ENCODE results near the gene B3GALNT1. TPM values are rescaled to one million over a fixed set of nuclear protein-coding genes. Genes with fewer than 3 reads are reported as not detected.

Gene B3GALNT1
- total RNA-seq, 4 donors from 2014 or later = 3.7 to 6.2 (median 5.5) TPM

DNA sequence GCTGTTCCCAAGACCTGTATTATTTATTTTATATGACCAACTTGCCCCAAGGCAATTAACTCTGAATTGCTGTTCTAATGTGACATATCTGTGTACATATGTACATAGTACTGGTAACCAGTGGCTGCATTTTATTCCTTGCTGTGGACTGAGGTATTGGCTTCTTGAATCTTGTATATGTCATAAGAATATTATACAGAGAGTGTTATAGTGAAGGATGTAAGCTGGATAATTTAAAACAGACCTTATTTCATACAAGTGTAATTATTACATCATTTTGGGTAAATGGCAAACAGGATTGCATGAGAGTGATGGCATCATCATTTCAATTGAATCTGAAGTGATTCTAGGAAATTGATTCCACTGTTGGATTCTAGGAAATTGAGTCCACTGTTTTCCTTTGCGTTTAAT is 32.9 kb downstream of the B3GALNT1 start:
- Histone ChIP-seq H3K27me3 (no peaks in the 10 kb centered on the region), H3K4me1 (peaks cover 0 to 17% (median 2%) of the 10 kb centered on the region in 4 donors), H3K36me3 (peaks cover 0 to 19% (median 4%) of the 10 kb centered on the region in 4 donors), H3K27ac (replicated peaks in 1 of 4) (no peak overlapping the region), H3K9me3 (no peaks in the 10 kb centered on the region), H3K4me3 (no peak overlapping the region)
- TF ChIP-seq, protein P1, sequence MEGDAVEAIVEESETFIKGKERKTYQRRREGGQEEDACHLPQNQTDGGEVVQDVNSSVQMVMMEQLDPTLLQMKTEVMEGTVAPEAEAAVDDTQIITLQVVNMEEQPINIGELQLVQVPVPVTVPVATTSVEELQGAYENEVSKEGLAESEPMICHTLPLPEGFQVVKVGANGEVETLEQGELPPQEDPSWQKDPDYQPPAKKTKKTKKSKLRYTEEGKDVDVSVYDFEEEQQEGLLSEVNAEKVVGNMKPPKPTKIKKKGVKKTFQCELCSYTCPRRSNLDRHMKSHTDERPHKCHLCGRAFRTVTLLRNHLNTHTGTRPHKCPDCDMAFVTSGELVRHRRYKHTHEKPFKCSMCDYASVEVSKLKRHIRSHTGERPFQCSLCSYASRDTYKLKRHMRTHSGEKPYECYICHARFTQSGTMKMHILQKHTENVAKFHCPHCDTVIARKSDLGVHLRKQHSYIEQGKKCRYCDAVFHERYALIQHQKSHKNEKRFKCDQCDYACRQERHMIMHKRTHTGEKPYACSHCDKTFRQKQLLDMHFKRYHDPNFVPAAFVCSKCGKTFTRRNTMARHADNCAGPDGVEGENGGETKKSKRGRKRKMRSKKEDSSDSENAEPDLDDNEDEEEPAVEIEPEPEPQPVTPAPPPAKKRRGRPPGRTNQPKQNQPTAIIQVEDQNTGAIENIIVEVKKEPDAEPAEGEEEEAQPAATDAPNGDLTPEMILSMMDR (IDR thresholded peaks at IDR 0.05) = no peak
- TF ChIP-seq POLR2AphosphoS5 (IDR thresholded peaks at IDR 0.05) (no peak), POLR2A (IDR thresholded peaks at IDR 0.05; ENCODE audit: low read depth) (no peak), EP300 (IDR thresholded peaks at IDR 0.05) (no peak)
- no peak for DNase-seq (ENCODE audit: extremely low spot score)
- WGBS = 96% methylated on average over 1 of the region's 1 CpG
- intact Hi-C loops (cut with DNase I) = no loop called here

DNA sequence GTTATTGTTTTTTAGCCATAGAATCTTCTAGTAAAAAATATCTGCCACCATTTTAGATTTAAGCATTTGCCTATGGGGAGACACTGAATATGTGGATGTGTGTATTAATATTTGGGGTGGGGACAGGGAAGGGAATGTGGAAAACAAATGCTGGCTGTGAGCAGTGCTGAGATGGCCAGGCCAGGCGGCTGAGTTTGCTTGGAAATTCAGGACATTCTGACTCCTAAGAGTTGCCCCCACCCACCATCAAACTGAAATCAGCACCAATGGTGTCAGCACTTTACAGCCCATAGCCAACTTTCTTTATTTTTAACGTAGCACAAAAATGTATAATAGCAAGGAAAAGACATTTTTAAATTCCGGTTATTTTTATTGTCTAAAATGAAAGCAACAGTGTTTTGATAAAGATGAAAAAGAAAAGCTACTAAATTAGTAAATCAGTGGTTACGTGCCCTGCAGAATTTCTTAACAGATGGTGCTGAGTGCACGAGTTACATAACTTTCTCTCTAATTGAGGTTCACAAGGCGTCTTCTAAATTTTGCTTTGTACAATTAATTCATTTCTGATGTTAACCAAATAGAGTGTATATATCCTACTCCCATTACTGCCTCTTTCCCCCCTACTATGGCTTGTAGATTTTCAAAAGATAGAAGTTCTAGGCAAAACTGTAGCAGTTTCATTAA is 34.0 kb downstream of the B3GALNT1 start:
- no peak for TF ChIP-seq POLR2AphosphoS5 (IDR thresholded peaks at IDR 0.05)
- no peak for TF ChIP-seq EP300 (IDR thresholded peaks at IDR 0.05)
- TF ChIP-seq, protein P1 (IDR thresholded peaks at IDR 0.05) = no peak
- TF ChIP-seq POLR2A (IDR thresholded peaks at IDR 0.05; ENCODE audit: low read depth) = no peak
- WGBS = 77% methylated on average over 6 of the region's 6 CpGs
- Histone ChIP-seq H3K9me3 (no peaks in the 10 kb centered on the region), H3K27ac (replicated peaks in 1 of 4) (no peak overlapping the region), H3K4me3 (no peak overlapping the region), H3K36me3 (peaks cover 0 to 19% (median 5%) of the 10 kb centered on the region in 4 donors), H3K27me3 (no peaks in the 10 kb centered on the region), H3K4me1 (peaks cover 0 to 17% (median 2%) of the 10 kb centered on the region in 4 donors)
- intact Hi-C loops (cut with DNase I) = no loop called here
- no peak for DNase-seq (ENCODE audit: extremely low spot score)

DNA sequence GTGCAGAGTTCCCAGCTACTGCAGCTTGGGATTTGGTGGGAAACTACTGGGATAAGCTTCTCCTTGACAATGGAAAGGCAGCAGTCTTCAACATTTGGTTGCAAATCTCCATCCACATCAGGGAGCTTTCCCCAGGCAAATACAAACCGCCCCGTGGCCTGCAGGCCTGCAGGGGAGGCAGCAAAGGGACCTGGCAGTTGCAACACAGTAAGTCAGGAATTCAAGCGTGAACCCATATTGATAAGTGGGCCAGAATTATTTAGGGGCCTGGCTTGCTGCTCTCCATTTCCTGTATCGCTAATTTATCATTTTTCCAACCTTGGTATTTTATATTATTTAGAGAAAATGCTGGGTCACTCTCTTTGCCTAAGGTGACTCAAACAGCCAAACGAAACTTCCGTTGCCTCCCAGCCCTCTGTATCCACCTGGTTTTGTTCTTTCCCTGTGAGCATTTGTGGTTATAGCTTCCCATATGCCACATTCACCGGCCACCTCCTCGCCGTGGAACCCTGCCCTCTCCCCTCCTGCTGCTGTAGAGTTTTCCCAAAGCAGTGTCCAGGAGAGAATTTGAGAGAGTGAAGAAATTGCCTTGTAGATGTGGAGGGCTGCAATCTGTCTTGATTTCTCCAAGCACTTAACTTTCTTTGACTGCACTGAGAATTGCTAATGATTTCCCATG is 34.8 kb downstream of the B3GALNT1 start:
- DNase-seq (ENCODE audit: extremely low spot score) = no peak
- peaks cover 0 to 17% (median 2%) of the 10 kb centered on the region in 4 donors for H3K4me1 ChIP-seq
- peaks cover 0 to 23% (median 8%) of the 10 kb centered on the region in 4 donors for H3K36me3 ChIP-seq
- TF ChIP-seq EP300 (IDR thresholded peaks at IDR 0.05) (no peak), POLR2A (IDR thresholded peaks at IDR 0.05; ENCODE audit: low read depth) (no peak)
- TF ChIP-seq, protein P1 (IDR thresholded peaks at IDR 0.05) = no peak
- H3K27ac ChIP-seq (replicated peaks in 1 of 4) = peak overlapping the region in 2 of 4 donors; percentile 19 to 20
- intact Hi-C loops (cut with DNase I) = no loop called here
- no peaks in the 10 kb centered on the region for H3K27me3 ChIP-seq
- WGBS = 89% methylated on average over 9 of the region's 9 CpGs
- H3K4me3 ChIP-seq = no peak overlapping the region
- no peaks in the 10 kb centered on the region for H3K9me3 ChIP-seq

DNA sequence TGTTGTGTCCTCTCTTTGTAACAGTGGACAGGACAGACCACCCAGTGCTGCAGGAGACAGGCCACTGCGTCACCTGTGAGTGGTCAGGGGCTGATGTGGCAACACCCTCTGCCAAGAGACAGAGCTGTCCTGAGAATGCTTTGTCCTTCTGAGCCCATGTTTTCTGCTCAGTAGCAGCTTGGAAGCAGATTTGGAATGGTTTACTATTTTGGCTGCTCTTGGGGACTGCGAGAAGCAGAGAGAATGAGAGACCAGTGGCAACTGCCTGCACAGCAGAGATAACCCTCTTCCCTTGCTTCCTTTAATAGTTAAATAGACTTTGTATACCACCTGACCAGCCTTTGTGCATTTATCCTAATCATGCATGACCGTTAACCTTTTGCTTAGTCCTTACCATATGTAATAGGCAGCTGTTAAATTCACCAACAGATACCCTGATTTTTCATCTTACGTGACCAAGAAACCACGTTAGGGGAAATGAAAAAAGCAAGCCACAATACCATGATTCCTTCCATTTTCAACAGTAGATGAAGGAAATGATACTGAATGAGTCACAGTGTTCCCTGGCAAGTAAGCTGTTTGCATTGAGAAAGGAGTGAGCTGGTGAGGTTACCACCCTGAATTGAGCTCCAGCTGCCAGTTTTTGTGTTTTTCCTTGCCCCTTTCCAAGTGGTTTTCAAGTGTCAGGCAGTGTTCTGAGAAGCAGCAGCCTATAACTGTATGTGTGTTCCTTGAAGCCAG is 35.5 kb downstream of the B3GALNT1 start:
- TF ChIP-seq, protein P1 (IDR thresholded peaks at IDR 0.05) = no peak
- no peak for TF ChIP-seq POLR2A (IDR thresholded peaks at IDR 0.05; ENCODE audit: low read depth)
- no peak for TF ChIP-seq POLR2AphosphoS5 (IDR thresholded peaks at IDR 0.05)
- no peak for TF ChIP-seq EP300 (IDR thresholded peaks at IDR 0.05)
- Histone ChIP-seq H3K27me3 (no peaks in the 10 kb centered on the region), H3K4me3 (no peak overlapping the region), H3K36me3 (peaks cover 0 to 24% (median 8%) of the 10 kb centered on the region in 4 donors), H3K9me3 (no peaks in the 10 kb centered on the region), H3K27ac (replicated peaks in 1 of 4) (peak overlapping the region in 2 of 4 donors; percentile 19 to 20), H3K4me1 (peaks cover 0 to 17% (median 2%) of the 10 kb centered on the region in 4 donors)
- intact Hi-C loops (cut with DNase I) = no loop called here
- no peak for DNase-seq (ENCODE audit: extremely low spot score)
- 61% methylated on average over 5 of the region's 5 CpGs for WGBS
